Right lobe of liver (tissue), 6 donors: ENCODE measurements around the gene HOXA10. TPM values are rescaled to one million over a fixed set of nuclear protein-coding genes. Genes with fewer than 3 reads are reported as not detected.

Experiments
- ATAC-seq, 4 donors: fragments of 200-7000 bp; cut with Tn5 transposase; one replicate each; pipeline ENCODE4 v1.9.1; 2020; ENCODE audit warnings: mild to moderate bottlenecking in 4 of 4, moderate library complexity in 4 of 4
- DNase-seq, 3 donors: peaks; one replicate each; pipeline ENCODE4 v3.0.0-alpha.2; 2020
- H3K27ac ChIP-seq, 3 donors: fragments of 200-600 bp; one replicate each; pipeline ENCODE4 v1.8.0; 2022
- H3K27me3 ChIP-seq, 2 donors: fragments of 200-600 bp; one replicate each; pipeline ENCODE4 v1.8.0; 2022
- H3K36me3 ChIP-seq, 4 donors: fragments of 200-600 bp; sonication (generic) in 1 of 4; one replicate each; pipeline versions ENCODE4 v1.5.1 to v1.8.0; 2017 to 2022; ENCODE audit warnings: control low read depth in 1 of 4
- H3K4me1 ChIP-seq, 4 donors: fragments of 200-600 bp; sonication (generic) in 1 of 4; one replicate each; pipeline versions ENCODE4 v1.5.1 to v1.8.0; 2017 to 2022; ENCODE audit warnings: control low read depth in 1 of 4
- H3K4me3 ChIP-seq, 3 donors: fragments of 200-600 bp; one replicate each; pipeline ENCODE4 v1.8.0; 2022
- H3K9me3 ChIP-seq, 4 donors: fragments of 200-600 bp; sonication (generic) in 1 of 4; one replicate each; pipeline versions ENCODE4 v1.5.1 to v1.8.0; 2017 to 2022; ENCODE audit warnings: control low read depth in 1 of 4
- CTCF ChIP-seq, 4 donors: fragments of 200-600 bp in 3 of 4; fragments of 450-650 bp in 1 of 4; IDR thresholded peaks; one replicate each; pipeline versions ENCODE4 v1.5.1 to v1.8.0; 2016 to 2022; ENCODE audit warnings: antibody characterized with exemption in 4 of 4, mild to moderate bottlenecking in 2 of 4
- POLR2A ChIP-seq: fragments of 450-650 bp; IDR thresholded peaks from one replicate; pipeline ENCODE4 v1.6.1; 2017; ENCODE audit warnings: antibody characterized with exemption, mild to moderate bottlenecking
- WGBS: methylation state at CpG from one replicate; pipeline ENCODE4 v1.1.6; 2018; ENCODE audit warnings: low coverage, low lambda C conversion rate; ENCODE audit not compliant: insufficient coverage; ENCODE audit errors: missing lambda C conversion rate; 5-methylcytosine and 5-hydroxymethylcytosine counted together
- intact Hi-C, 2 donors: fragments of 100-400 bp; cut with DNase I; formaldehyde crosslinking; loops; one replicate each; pipeline versions ENCODE4 v1.11.2 to v1.14.1; 2022
- total RNA-seq, 6 experiments: library from RNA; depleted of rRNA in 2 of 6; stranded (reverse); fragments of >200 nt in 2 of 6; fragmentation: NEBNext Ultra II Directional in 3 of 6; extraction: Animal tissue kit (Norgen Biotek cat#: 25700) in 3 of 6; gene quantifications; one replicate each; pipeline versions ENCODE4 v1.1.0 to v1.2.4, GENCODE V29; 2016 to 2023
- donor health status: DM: no; HTN: yes; CAD: no.
- donor health status: DM: no; HTN: no; CAD: no.
- donor health status: DM: no; HTN: no; CAD: no.
- donor health status: DM: no; HTN: yes; CAD: no.
- donor health status: DM: no; HTN: yes; CAD: no.

Gene HOXA10
- total RNA-seq, 6 experiments from 2014 or later, result not detected

- no peak for ATAC-seq
- H3K4me1 ChIP-seq, result peaks cover 0 to 11% (median 2%) of the 10 kb centered on the region in 4 donors
Measured at GRCh38 chr7:27126596-27127327, 47.4 kb downstream of the HOXA10 start.

DNA sequence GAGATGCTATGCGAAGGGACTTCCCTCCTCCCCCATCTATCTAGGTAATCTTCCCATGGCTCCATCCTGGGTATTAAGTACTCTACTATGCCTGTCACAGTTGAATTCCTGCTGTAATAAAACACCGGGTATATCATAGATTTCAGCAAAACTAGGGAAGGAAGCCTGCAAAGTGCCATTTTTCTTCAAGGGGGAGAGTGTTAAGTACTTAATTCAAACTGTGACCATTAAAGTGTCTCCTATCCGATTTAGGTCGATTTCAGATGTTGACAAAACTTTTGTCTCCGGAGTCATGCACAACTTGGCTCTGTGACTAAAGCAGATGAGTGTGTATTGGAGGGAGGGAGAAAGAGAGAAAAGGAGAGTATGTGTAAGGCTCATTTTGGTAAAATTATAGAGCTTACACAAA lies 48.1 kb downstream of the HOXA10 start:
- Histone ChIP-seq H3K27ac (no peak overlapping the region), H3K9me3 (no peaks in the 10 kb centered on the region), H3K27me3 (peaks cover 0 to 25% of the 10 kb centered on the region in 2 donors), H3K36me3 (no peaks in the 10 kb centered on the region), H3K4me1 (peaks cover 0 to 12% (median 3%) of the 10 kb centered on the region in 4 donors), H3K4me3 (no peak overlapping the region)
- intact Hi-C loops, result no loop called here
- TF ChIP-seq CTCF (IDR thresholded peaks at IDR 0.05) (no peak), POLR2A (no peak)
- no peak for DNase-seq
- 23% methylated on average over 5 of the region's 5 CpGs for WGBS
- ATAC-seq, result no peak

More at GRCh38 chr7:27126596-27127327, 47.4 kb downstream of the HOXA10 start:
- H3K27ac ChIP-seq, result no peak overlapping the region
- 15% methylated on average over 3 of the region's 3 CpGs for WGBS
- H3K27me3 ChIP-seq, result peaks cover 0 to 33% of the 10 kb centered on the region in 2 donors
- no peaks in the 10 kb centered on the region for H3K9me3 ChIP-seq
- no peak for DNase-seq
- intact Hi-C loops, result no loop called here
- no peaks in the 10 kb centered on the region for H3K36me3 ChIP-seq
- H3K4me3 ChIP-seq, result no peak overlapping the region
- TF ChIP-seq POLR2A (no peak), CTCF (IDR thresholded peaks at IDR 0.05) (no peak)

GRCh38 chr7:27124902-27125689 lies 49.0 kb downstream of the HOXA10 start:
- peaks cover 0 to 22% of the 10 kb centered on the region in 2 donors for H3K27me3 ChIP-seq
- H3K36me3 ChIP-seq, result no peaks in the 10 kb centered on the region
- peaks cover 0 to 18% (median 3%) of the 10 kb centered on the region in 4 donors for H3K4me1 ChIP-seq
- TF ChIP-seq POLR2A (no peak), CTCF (IDR thresholded peaks at IDR 0.05) (no peak)
- H3K9me3 ChIP-seq, result no peaks in the 10 kb centered on the region
- no peak overlapping the region for H3K27ac ChIP-seq
- no peak overlapping the region for H3K4me3 ChIP-seq
- intact Hi-C loops, result no loop called here
- DNase-seq (no peak), ATAC-seq (no peak)
- 46% methylated on average over 5 of the region's 8 CpGs for WGBS

DNA sequence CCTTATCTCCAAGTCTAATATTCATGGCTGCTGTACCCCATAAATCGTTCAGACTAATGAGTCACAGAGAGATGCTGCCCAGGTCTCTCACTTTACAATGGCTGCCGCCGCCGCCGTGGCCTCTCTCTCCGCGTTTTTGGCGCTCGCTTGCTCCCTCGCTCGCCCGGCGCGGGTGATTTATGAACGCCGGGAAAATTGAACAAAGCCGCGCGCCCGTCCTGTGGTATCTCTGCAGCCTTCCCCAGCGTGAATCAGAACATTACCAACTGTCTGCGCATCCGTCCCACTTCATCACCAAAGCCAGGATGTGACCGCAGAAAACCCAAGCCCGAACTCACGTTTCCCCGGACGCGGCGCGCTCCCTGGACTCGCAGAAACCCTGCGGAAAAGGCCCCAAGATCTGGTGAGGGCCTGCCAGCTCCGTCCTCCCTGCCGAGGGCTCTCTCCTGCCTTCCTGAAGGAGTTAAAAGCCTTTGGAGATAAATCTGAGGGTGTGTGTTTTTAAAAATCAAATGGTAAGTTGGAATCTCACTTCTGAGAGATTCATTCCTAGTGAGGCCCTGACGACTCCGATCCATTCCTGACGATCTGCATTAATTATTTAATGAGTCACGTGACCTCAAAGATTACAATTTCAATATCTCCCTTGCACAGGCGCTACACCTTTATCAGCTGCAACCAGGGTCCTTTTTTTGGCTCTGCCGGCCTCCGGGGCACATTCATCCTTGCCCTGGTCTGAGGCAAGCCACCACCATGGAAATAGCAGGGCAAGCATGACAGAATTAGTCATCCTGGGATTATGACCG lies 49.8 kb downstream of the HOXA10 start:
- Histone ChIP-seq H3K9me3 (no peaks in the 10 kb centered on the region), H3K27me3 (peaks cover 0 to 17% of the 10 kb centered on the region in 2 donors), H3K4me3 (no peak overlapping the region), H3K4me1 (peaks cover 0 to 18% (median 3%) of the 10 kb centered on the region in 4 donors), H3K27ac (no peak overlapping the region), H3K36me3 (no peaks in the 10 kb centered on the region)
- 51% methylated on average over 26 of the region's 43 CpGs for WGBS
- TF ChIP-seq POLR2A, result no peak
- no peak for TF ChIP-seq CTCF (IDR thresholded peaks at IDR 0.05)
- ATAC-seq, result peak in 3 of 4 donors; percentile 22 to 53 (median 47)
- intact Hi-C loops, result no loop called here
- DNase-seq, result no peak
